GM12891 (cell line): Measurements from ENCODE around the gene C19orf44.

ENCODE experiments used
- DNase-seq: peaks from one replicate; pipeline ENCODE4 v3.0.0; 2011; ENCODE audit warnings: low spot score; ENCODE audit not compliant: insufficient read length
- FAIRE-seq: peaks from 2 replicates; lab custom pipeline; 2011; peaks lifted over from hg19 to GRCh38; lab: Jason Lieb, UNC
- PAX5 ChIP-seq: IDR thresholded peaks from 2 replicates; pipeline ENCODE4 v1.6.1; 2011; ENCODE audit warnings: low read length, moderate library complexity, mild to moderate bottlenecking; ENCODE audit not compliant: insufficient read depth, severe bottlenecking
- POLR2A ChIP-seq: IDR thresholded peaks from 2 replicates; pipeline ENCODE4 v1.6.1; 2011; ENCODE audit warnings: low read depth, low read length, control low read depth
- POLR2AphosphoS5 ChIP-seq: IDR thresholded peaks from 2 replicates; pipeline ENCODE4 v1.6.1; 2011; ENCODE audit warnings: low read depth, low read length, control low read depth
- POU2F2 ChIP-seq: IDR thresholded peaks from 2 replicates; pipeline ENCODE4 v1.6.1; 2011; ENCODE audit warnings: low read depth, mild to moderate bottlenecking, control low read depth, low read length, moderate library complexity
- SPI1 ChIP-seq: IDR thresholded peaks from 2 replicates; pipeline ENCODE4 v1.6.1; 2011; ENCODE audit warnings: low read depth, low read length, control low read depth
- TAF1 ChIP-seq: IDR thresholded peaks from 2 replicates; pipeline ENCODE4 v1.6.1; 2011; ENCODE audit warnings: low read depth, low read length, control low read depth

The C19orf44 gene

DNA sequence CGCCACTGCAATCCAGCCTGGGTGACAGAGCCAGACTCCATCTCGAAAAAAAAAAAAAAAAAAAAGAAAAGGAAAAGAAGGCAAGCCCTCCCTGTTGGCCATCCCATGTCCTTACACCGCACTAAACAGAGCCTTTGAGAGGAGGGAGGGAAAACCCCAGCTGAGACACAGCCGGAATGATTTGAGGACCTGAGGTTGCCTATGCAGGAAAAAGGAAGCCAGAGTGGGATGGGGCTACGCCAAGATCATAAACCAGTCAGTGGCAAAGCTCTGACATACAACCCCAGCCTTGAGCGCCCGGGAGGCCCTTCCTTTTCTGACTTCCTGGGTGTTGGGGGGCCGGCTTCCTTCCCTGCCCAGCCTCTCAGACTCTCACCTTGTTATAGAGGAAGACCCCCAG, 58.6 kb downstream of the C19orf44 start:
- DNase-seq, result no peak
- FAIRE-seq, result no peak
- no peak for TF ChIP-seq POU2F2
- no peak for TF ChIP-seq PAX5
- TF ChIP-seq POLR2A, result no peak
- no peak for TF ChIP-seq SPI1
- no peak for TF ChIP-seq TAF1
- no peak for TF ChIP-seq POLR2AphosphoS5

DNA sequence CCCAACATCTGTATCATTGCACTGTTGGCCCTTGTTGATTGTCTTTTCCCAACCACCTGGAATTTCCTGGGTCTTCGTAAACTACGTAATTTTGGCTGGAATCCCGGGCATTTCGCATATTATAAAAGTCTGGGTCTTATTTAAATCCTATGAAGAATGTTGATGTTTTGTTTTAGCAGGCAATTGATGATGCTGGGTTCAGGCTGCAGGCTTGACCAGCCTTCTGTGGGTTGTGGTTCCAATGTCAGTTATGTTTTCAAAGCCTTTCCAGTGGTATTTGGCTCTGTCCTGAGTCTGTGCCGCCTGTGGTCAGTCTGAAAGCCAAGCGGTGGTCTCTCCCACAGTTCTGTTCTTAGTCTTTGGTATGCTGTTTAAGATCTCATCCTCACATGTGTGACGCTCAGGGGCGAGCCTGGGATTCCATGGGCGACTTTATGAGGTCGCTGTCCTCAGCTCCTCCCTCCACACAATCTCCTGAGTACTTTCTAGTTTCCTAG, 63.6 kb downstream of the C19orf44 start:
- no peak for TF ChIP-seq SPI1
- TF ChIP-seq TAF1, result no peak
- TF ChIP-seq POU2F2, result no peak
- TF ChIP-seq PAX5, result no peak
- TF ChIP-seq POLR2A, result no peak
- TF ChIP-seq POLR2AphosphoS5, result no peak
- FAIRE-seq (no peak), DNase-seq (no peak)

DNA sequence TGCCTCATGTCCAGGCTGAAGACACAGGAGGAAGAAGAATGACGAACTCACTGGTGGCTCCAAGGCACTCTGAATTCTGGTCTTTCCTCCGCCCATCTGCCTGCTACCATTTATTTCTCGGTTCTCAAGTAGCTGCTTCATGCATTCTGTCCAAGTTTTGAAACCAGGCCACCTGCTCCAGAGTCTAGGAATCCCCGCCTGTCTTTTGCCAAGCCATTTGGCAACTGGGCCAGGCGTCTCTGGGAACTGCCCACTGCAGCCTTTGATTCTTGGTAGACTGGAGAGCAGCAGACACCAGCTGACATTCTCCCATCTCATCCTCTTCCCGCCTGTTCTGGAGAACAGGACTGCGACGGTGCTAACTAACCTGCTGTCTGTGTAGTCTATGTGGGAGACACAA, 65.2 kb downstream of the C19orf44 start:
- DNase-seq, result no peak
- TF ChIP-seq SPI1 (no peak), PAX5 (no peak), POLR2A (no peak), POLR2AphosphoS5 (no peak), POU2F2 (no peak), TAF1 (no peak)
- no peak for FAIRE-seq

DNA sequence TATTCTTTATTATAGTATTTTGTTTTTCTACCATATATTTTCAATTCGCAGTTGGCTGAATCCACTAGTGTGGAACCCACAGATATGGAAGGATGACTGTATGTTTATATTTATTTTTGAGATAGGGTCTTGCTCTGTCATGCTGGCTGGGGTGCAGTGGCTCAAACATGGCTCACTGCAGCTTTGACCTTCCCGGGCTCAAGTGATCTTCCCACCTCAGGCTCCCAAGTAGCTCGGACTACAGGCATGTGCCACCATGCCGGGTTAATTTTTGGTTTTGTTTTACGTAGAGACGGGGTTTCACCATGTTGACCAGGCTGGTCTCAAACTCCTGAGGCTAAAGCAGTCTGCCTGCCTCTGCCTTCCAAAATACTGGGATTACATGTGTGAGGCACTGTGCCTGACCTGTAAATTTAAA, 66.4 kb downstream of the C19orf44 start:
- FAIRE-seq (no peak), DNase-seq (no peak)
- TF ChIP-seq POLR2AphosphoS5, result no peak
- TF ChIP-seq TAF1, result no peak

DNA sequence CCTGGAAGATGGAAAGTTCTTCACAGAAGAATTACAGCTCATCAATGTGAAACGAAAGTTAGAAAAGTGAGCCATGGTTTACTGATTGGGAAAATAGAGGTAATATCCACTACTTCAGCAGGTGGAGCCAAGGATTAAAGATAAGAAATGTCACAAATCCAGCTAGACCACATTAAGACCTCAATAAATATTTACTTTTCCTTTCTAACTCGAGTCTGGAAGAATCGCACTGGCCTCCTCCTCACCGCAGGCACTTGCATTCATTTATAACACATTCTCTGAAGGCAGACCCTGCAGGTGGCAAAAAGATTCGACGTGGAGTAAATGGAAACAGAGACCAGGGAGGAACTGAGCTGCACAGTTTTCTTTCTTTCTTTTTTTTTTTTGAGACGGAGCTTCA, 68.6 kb downstream of the C19orf44 start:
- TF ChIP-seq SPI1, result no peak
- no peak for TF ChIP-seq POU2F2
- FAIRE-seq (no peak), DNase-seq (no peak)

DNA sequence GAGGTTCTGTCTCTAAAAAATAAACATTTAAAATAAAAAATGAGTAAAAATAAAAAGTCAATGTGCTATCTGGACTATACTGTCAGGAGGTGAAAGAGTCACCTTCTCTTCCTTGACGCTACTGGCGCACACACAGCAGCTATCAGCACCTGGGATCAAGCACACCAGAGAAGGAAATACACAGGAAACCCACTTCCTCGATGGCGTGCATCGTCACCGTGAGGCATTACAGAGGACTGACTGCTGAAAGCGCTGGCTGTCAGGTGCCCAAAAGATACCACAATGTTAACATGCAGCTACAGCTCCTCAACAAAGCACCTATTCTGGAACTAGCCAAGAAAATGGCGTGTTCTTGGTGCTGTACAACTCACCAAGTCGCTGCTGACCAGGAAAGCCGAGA, 70.0 kb downstream of the C19orf44 start:
- FAIRE-seq (no peak), DNase-seq (no peak)
- TF ChIP-seq POU2F2, result no peak
- TF ChIP-seq SPI1, result no peak
- no peak for TF ChIP-seq POLR2A
- no peak for TF ChIP-seq POLR2AphosphoS5

DNA sequence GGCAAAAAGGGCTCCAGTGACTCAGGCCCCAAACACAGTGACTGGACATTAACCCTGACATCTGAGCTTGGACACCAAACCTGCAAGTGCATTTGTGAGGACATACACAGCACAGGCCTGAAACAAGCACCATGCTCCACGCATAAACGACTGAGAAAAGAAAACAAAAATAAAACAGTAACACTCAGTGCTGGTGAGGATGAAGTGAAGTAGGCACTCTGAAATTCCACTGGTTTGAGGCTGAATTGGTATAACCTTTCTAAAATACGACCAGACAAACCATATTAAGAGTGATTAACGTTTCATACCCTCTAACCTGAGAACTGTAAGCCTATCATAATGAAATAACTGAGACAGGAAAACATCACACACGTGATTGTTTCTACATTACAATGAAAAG, 70.5 kb downstream of the C19orf44 start:
- FAIRE-seq, result no peak
- no peak for TF ChIP-seq POLR2A
- TF ChIP-seq POU2F2, result no peak
- no peak for TF ChIP-seq TAF1
- TF ChIP-seq SPI1, result no peak
- TF ChIP-seq POLR2AphosphoS5, result no peak
- TF ChIP-seq PAX5, result no peak

DNA sequence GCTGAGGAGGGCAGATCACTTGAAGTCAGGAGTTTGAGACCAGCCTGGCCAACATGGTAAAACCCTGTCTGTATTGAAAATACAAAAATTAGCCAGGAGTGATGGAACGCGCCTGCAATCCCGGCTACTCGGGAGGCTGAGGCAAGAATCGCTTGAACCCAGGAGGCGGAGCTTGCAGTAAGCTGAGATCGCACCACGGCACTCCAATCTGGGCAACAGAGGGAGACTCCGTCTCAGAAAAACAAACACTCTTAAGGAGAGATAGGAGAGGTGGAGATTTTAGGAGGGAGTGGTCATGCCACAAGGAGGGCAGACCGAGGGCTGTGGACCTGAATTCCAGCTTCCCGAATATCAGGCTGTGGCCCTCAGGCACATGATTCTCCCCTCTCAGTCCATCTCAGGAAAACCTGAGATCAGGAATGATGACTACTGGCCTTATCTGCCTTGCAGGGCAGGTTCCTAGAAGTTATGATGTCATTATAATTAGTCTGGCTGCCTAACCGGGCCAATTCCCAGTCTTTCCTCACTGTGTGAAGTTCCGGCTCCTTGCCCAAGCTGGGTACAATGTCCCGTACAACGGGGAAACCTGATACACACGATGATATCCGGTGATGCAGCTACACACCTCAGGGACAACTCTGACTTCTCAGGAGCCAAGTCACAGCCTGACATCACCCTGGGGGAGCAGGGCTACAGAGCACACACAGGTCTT, 73.6 kb downstream of the C19orf44 start:
- DNase-seq (no peak), FAIRE-seq (no peak)
- TF ChIP-seq PAX5, result no peak
- no peak for TF ChIP-seq POU2F2
- TF ChIP-seq POLR2A, result no peak
- TF ChIP-seq SPI1, result no peak
- TF ChIP-seq TAF1, result no peak
- no peak for TF ChIP-seq POLR2AphosphoS5

More for the DNA sequence above, 70.5 kb downstream of the C19orf44 start:
- DNase-seq, result no peak
